ENCODE data around the gene HOMER2. TPM values are rescaled to one million over a fixed set of nuclear protein-coding genes. Genes with fewer than 3 reads are reported as not detected.

Gene HOMER2
- total and polyA plus RNA-seq, 9 of the 15 experiments (the other 6 are each of a cell fraction or from before 2014, with no cell fraction given), result 0.13 to 0.47 (median 0.29) TPM; not detected in 1

GRCh38 chr15:82985688-82986441 lies 33.3 kb upstream of the HOMER2 start, which contains the start of gene RAMAC (continued):
- TF ChIP-seq ARID3A (IDR thresholded peaks at IDR 0.05; ENCODE audit: borderline replicate concordance, low read depth, low read length), result no peak
- no peak for TF ChIP-seq SMAD3 (CRISPR knock-in tag; conservative IDR thresholded peaks at IDR 0.05)
- TF ChIP-seq SREBF2 (CRISPR knock-in tag; IDR thresholded peaks at IDR 0.05), result no peak
- TF ChIP-seq, protein P1, sequence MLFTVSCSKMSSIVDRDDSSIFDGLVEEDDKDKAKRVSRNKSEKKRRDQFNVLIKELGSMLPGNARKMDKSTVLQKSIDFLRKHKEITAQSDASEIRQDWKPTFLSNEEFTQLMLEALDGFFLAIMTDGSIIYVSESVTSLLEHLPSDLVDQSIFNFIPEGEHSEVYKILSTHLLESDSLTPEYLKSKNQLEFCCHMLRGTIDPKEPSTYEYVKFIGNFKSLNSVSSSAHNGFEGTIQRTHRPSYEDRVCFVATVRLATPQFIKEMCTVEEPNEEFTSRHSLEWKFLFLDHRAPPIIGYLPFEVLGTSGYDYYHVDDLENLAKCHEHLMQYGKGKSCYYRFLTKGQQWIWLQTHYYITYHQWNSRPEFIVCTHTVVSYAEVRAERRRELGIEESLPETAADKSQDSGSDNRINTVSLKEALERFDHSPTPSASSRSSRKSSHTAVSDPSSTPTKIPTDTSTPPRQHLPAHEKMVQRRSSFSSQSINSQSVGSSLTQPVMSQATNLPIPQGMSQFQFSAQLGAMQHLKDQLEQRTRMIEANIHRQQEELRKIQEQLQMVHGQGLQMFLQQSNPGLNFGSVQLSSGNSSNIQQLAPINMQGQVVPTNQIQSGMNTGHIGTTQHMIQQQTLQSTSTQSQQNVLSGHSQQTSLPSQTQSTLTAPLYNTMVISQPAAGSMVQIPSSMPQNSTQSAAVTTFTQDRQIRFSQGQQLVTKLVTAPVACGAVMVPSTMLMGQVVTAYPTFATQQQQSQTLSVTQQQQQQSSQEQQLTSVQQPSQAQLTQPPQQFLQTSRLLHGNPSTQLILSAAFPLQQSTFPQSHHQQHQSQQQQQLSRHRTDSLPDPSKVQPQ (CRISPR knock-in tag; IDR thresholded peaks at IDR 0.05; ENCODE audit: borderline replicate concordance), result no peak
- TF ChIP-seq ZNF75A (CRISPR knock-in tag; IDR thresholded peaks at IDR 0.05), result no peak
- TF ChIP-seq JUNB (CRISPR knock-in tag; conservative IDR thresholded peaks at IDR 0.05), result no peak
- TF ChIP-seq KLF1 (tag; IDR thresholded peaks at IDR 0.05), result no peak
- TF ChIP-seq SMAD4 (CRISPR knock-in tag; conservative IDR thresholded peaks at IDR 0.05), result 0 out of 2 replicates have a peak, but pooled peaks have one; percentile 27
- TF ChIP-seq, protein P2, sequence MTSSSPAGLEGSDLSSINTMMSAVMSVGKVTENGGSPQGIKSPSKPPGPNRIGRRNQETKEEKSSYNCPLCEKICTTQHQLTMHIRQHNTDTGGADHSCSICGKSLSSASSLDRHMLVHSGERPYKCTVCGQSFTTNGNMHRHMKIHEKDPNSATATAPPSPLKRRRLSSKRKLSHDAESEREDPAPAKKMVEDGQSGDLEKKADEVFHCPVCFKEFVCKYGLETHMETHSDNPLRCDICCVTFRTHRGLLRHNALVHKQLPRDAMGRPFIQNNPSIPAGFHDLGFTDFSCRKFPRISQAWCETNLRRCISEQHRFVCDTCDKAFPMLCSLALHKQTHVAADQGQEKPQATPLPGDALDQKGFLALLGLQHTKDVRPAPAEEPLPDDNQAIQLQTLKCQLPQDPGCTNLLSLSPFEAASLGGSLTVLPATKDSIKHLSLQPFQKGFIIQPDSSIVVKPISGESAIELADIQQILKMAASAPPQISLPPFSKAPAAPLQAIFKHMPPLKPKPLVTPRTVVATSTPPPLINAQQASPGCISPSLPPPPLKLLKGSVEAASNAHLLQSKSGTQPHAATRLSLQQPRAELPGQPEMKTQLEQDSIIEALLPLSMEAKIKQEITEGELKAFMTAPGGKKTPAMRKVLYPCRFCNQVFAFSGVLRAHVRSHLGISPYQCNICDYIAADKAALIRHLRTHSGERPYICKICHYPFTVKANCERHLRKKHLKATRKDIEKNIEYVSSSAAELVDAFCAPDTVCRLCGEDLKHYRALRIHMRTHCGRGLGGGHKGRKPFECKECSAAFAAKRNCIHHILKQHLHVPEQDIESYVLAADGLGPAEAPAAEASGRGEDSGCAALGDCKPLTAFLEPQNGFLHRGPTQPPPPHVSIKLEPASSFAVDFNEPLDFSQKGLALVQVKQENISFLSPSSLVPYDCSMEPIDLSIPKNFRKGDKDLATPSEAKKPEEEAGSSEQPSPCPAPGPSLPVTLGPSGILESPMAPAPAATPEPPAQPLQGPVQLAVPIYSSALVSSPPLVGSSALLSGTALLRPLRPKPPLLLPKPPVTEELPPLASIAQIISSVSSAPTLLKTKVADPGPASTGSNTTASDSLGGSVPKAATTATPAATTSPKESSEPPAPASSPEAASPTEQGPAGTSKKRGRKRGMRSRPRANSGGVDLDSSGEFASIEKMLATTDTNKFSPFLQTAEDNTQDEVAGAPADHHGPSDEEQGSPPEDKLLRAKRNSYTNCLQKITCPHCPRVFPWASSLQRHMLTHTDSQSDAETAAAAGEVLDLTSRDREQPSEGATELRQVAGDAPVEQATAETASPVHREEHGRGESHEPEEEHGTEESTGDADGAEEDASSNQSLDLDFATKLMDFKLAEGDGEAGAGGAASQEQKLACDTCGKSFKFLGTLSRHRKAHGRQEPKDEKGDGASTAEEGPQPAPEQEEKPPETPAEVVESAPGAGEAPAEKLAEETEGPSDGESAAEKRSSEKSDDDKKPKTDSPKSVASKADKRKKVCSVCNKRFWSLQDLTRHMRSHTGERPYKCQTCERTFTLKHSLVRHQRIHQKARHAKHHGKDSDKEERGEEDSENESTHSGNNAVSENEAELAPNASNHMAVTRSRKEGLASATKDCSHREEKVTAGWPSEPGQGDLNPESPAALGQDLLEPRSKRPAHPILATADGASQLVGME (CRISPR knock-in tag; IDR thresholded peaks at IDR 0.05), result no peak
- TF ChIP-seq YY1 (IDR thresholded peaks at IDR 0.05; ENCODE audit: borderline replicate concordance in 1 of 3, control insufficient read depth in 1 of 3, extremely low read depth in 1 of 3, insufficient read depth in 3 of 3, insufficient read length in 1 of 3, insufficient replicate concordance in 2 of 3, low read depth in 1 of 3, low read length in 2 of 3), result no peak

Data from K562 (cell line).